ENCODE results near the gene ZBTB7C. TPM values are rescaled to one million over a fixed set of nuclear protein-coding genes. Genes with fewer than 3 reads are reported as not detected.

Gene ZBTB7C
- total RNA-seq, 1 donor from 2014 or later: under 0.01 TPM

GRCh38 chr18:48452861-48453323 lies 43.7 kb upstream of the ZBTB7C start:
- FAIRE-seq: no peak
- DNase-seq (ENCODE audit: low read depth): peak; percentile 64
- Histone ChIP-seq H3K4me3 (ENCODE audit: low read depth, low read length) (no peak overlapping the region), H3K27me3 (ENCODE audit: control insufficient read depth, insufficient read depth, low read length) (no peaks in the 10 kb centered on the region), H3K36me3 (ENCODE audit: control insufficient read depth, insufficient read depth, low read length) (no peaks in the 10 kb centered on the region)
- no peak for TF ChIP-seq CTCF (IDR thresholded peaks at IDR 0.05; ENCODE audit: insufficient read depth, low read length, severe bottlenecking)

- Histone ChIP-seq H3K27me3 (ENCODE audit: control insufficient read depth, insufficient read depth, low read length) (no peaks in the 10 kb centered on the region), H3K36me3 (ENCODE audit: control insufficient read depth, insufficient read depth, low read length) (no peaks in the 10 kb centered on the region), H3K4me3 (ENCODE audit: low read depth, low read length) (no peak overlapping the region)
- TF ChIP-seq CTCF (IDR thresholded peaks at IDR 0.05; ENCODE audit: insufficient read depth, low read length, severe bottlenecking): no peak
- FAIRE-seq (no peak), DNase-seq (ENCODE audit: low read depth) (no peak)
Observed at GRCh38 chr18:48450685-48451084, 41.5 kb upstream of the ZBTB7C start.

GRCh38 chr18:48446582-48447225 lies 37.5 kb upstream of the ZBTB7C start:
- no peaks in the 10 kb centered on the region for H3K27me3 ChIP-seq (ENCODE audit: control insufficient read depth, insufficient read depth, low read length)
- peak; percentile 51 for DNase-seq (ENCODE audit: low read depth)
- FAIRE-seq: no peak

GRCh38 chr18:48445540-48445939 lies 36.4 kb upstream of the ZBTB7C start:
- no peaks in the 10 kb centered on the region for H3K36me3 ChIP-seq (ENCODE audit: control insufficient read depth, insufficient read depth, low read length)
- H3K27me3 ChIP-seq (ENCODE audit: control insufficient read depth, insufficient read depth, low read length): no peaks in the 10 kb centered on the region
- DNase-seq (ENCODE audit: low read depth): peak; percentile 82
- peak; percentile 73 for FAIRE-seq
- H3K4me3 ChIP-seq (ENCODE audit: low read depth, low read length): no peak overlapping the region
- TF ChIP-seq CTCF (IDR thresholded peaks at IDR 0.05; ENCODE audit: insufficient read depth, low read length, severe bottlenecking): peak; percentile 98

More at GRCh38 chr18:48446582-48447225, 37.5 kb upstream of the ZBTB7C start:
- peak; percentile 97 for TF ChIP-seq CTCF (IDR thresholded peaks at IDR 0.05; ENCODE audit: insufficient read depth, low read length, severe bottlenecking)
- no peaks in the 10 kb centered on the region for H3K36me3 ChIP-seq (ENCODE audit: control insufficient read depth, insufficient read depth, low read length)
- H3K4me3 ChIP-seq (ENCODE audit: low read depth, low read length): no peak overlapping the region

- FAIRE-seq: peak; percentile 83
- peak; percentile 43 for DNase-seq (ENCODE audit: low read depth)
- Histone ChIP-seq H3K36me3 (ENCODE audit: control insufficient read depth, insufficient read depth, low read length) (no peaks in the 10 kb centered on the region), H3K4me3 (ENCODE audit: low read depth, low read length) (no peak overlapping the region), H3K27me3 (ENCODE audit: control insufficient read depth, insufficient read depth, low read length) (peaks cover 1% of the 10 kb centered on the region)
- no peak for TF ChIP-seq CTCF (IDR thresholded peaks at IDR 0.05; ENCODE audit: insufficient read depth, low read length, severe bottlenecking)
Observed at GRCh38 chr18:48442761-48443160, 33.6 kb upstream of the ZBTB7C start.

Measured in bronchial epithelial cell (primary cell).